ENCODE data around the gene TOP3B.

- TF ChIP-seq CTCF (IDR thresholded peaks at IDR 0.05), result no peak
- TF ChIP-seq POLR2A (IDR thresholded peaks at IDR 0.05), result no peak
These were observed 30.6 kb downstream of the TOP3B start for GRCh38 chr22:21951931-21952465.
